ENCODE data around the gene MALSU1.

- TF ChIP-seq CTCF (IDR thresholded peaks at IDR 0.05) (no peak), POLR2A (IDR thresholded peaks at IDR 0.05) (no peak)
Observed at GRCh38 chr7:23338439-23338838, 39.3 kb downstream of the MALSU1 start.

Measured in ovary (tissue), 3 donors.